ENCODE results near the gene PACSIN2. TPM values are rescaled to one million over a fixed set of nuclear protein-coding genes. Genes with fewer than 3 reads are reported as not detected.
"Not testable (repeated sequence)": the region's sequence is repeated elsewhere in the genome, so short reads cannot be mapped to it uniquely, and the experiment has no call there.

The PACSIN2 gene
- total and polyA plus RNA-seq, 2 experiments from 2014 or later = 23.5 to 57.3 TPM

DNA sequence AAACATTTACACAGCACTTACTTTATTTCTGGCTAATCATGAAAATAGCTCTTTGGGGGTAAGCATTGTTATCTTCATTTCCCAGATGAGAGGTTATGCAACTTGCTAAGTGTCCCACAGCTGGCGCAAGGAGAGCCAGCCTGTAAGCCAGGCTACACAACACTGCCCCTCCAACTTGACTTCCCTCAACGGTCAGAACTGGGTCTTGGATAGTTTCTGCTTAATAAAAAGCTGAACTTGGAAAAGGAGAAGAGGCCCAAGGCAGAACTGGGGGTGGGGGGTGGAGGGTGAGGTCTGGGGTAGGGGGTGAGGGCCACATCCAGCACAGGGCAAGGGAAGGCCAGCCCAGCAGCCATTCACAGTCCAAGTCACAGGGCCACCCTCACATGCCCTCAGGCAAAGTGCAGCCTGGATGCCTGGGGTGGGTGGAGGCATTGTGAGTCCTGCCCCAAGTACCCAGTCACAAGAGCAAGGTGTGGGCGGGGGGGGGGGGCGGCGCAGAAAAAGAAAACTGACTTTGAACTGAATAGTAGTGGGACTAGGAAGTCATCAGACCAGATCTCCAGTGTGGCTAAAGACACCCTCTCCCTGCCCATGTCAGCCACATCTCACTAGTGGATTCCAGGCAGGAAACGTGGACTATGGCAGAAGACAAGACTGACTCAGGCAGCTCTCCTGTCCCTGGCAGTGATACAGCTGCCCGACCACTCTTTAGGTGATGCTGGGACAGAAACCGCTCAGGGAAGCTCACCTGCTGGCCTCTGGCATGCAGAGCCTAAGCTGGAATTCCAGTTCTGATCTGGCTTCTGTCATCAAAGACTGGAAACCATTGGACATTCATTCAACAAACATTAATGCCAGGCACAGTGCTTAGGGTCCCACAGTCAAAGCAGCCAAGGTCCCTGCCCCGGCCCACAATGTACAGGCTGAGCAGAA is 52.4 kb downstream of the PACSIN2 start (continued):
- TF ChIP-seq ZNF462 (CRISPR knock-in tag; IDR thresholded peaks at IDR 0.05) (no peak), ETS1 (IDR thresholded peaks at IDR 0.05) (no peak), STAT1 (IDR thresholded peaks at IDR 0.05; ENCODE audit: unreplicated experiment) (no peak), NANOG (IDR thresholded peaks at IDR 0.05; ENCODE audit: borderline replicate concordance) (no peak)

GRCh38 chr22:42961810-42962209 is 53.1 kb downstream of the PACSIN2 start:
- TF ChIP-seq STAT1 (IDR thresholded peaks at IDR 0.05; ENCODE audit: unreplicated experiment) (no peak), JUNB (IDR thresholded peaks at IDR 0.05; ENCODE audit: unreplicated experiment) (no peak), NANOG (IDR thresholded peaks at IDR 0.05; ENCODE audit: borderline replicate concordance) (no peak)
- Mint-ChIP-seq H3K4me1 (peaks cover 71% of the 10 kb centered on the region), H3K36me3 (ENCODE audit: low read depth) (no peaks in the 10 kb centered on the region; the same call in 2 of the 3 replicates), H3K27me3 (ENCODE audit: insufficient read depth, low read depth, poor library complexity) (peaks cover 10% of the 10 kb centered on the region), H3K9me3 (no peaks in the 10 kb centered on the region), H3K4me3 (no peak overlapping the region), H3K27ac (peak overlapping the region; percentile 5; the same call in 1 of the 2 replicates)
- Histone ChIP-seq H3K4me2 (peak overlapping the region; percentile 46; the same call in 1 of the 2 replicates), H3K4me1 (ENCODE audit: insufficient read depth) (peaks cover 61% of the 10 kb centered on the region), H3K9me2 (ENCODE audit: insufficient read depth) (no peaks in the 10 kb centered on the region), H3F3A (replicated peaks; ENCODE audit: low read depth) (peaks cover 6% of the 10 kb centered on the region; the same call in 1 of the 2 replicates), H4K20me1 (replicated peaks; ENCODE audit: insufficient read depth) (peaks cover 64% of the 10 kb centered on the region), H2AFZ (no peak overlapping the region), H3K4me3 (no peak overlapping the region), H3K36me3 (ENCODE audit: insufficient read depth) (no peaks in the 10 kb centered on the region), H3K79me2 (replicated peaks; ENCODE audit: insufficient read depth) (peaks cover 96% of the 10 kb centered on the region), H3K27ac (ENCODE audit: low read depth) (peak overlapping the region; percentile 62; the same call in 1 of the 2 replicates), H3K27me3 (ENCODE audit: insufficient read depth) (no peaks in the 10 kb centered on the region)
- DNase-seq (ENCODE audit: low spot score) (no peak), ATAC-seq (no peak)

DNA sequence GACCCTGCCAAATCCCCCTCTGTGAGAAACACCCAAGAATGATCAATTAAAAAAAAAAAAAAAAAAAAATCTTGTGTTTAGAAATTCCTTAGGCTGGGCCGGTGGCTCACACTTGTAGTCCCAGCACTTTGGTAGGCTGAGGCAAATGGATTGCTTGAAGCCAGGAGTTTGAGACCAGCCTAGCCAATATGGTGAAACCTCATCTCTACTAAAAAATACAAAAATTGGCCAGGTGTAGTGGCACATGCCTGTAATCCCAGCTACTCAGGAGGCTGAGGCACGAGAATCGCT is 53.6 kb downstream of the PACSIN2 start:
- H3K36me3 ChIP-seq (ENCODE audit: insufficient read depth); H3K9me3 Mint-ChIP-seq; H3K4me3 Mint-ChIP-seq; H3K4me2 ChIP-seq; DNase-seq (ENCODE audit: low spot score); ATAC-seq; H2AFZ ChIP-seq; H3K4me3 ChIP-seq; H3K27me3 ChIP-seq (ENCODE audit: insufficient read depth); H3K36me3 Mint-ChIP-seq (ENCODE audit: low read depth); H3K9me2 ChIP-seq (ENCODE audit: insufficient read depth); H3K27ac Mint-ChIP-seq; H3F3A ChIP-seq (replicated peaks; ENCODE audit: low read depth): not testable (repeated sequence)
- H3K4me1 ChIP-seq (ENCODE audit: insufficient read depth) = peaks cover 61% of the 10 kb centered on the region
- 0 out of 2 replicates have a peak overlapping the region, but pooled peaks have one; percentile 62 for H3K27ac ChIP-seq (ENCODE audit: low read depth)
- H3K79me2 ChIP-seq (replicated peaks; ENCODE audit: insufficient read depth) = peaks cover 96% of the 10 kb centered on the region
- Mint-ChIP-seq H3K4me1 (peaks cover 69% of the 10 kb centered on the region), H3K27me3 (ENCODE audit: insufficient read depth, low read depth, poor library complexity) (peaks cover 10% of the 10 kb centered on the region)
- H4K20me1 ChIP-seq (replicated peaks; ENCODE audit: insufficient read depth) = peaks cover 59% of the 10 kb centered on the region

Data from GM23338 (cell line).